Colonic mucosa (tissue), 4 donors: ENCODE results near the gene DEFB112. TPM values are rescaled to one million over a fixed set of nuclear protein-coding genes. Genes with fewer than 3 reads are reported as not detected.

Source experiments
- DNase-seq: peaks from one replicate; pipeline ENCODE4 v3.0.0-alpha.2; 2020
- H3K27ac ChIP-seq: fragments of 200-600 bp; one replicate; pipeline ENCODE4 v1.8.0; 2021
- H3K27me3 ChIP-seq: fragments of 200-600 bp; one replicate; pipeline ENCODE4 v1.8.0; 2021
- H3K36me3 ChIP-seq: fragments of 200-600 bp; one replicate; pipeline ENCODE4 v1.8.0; 2021
- H3K4me1 ChIP-seq: fragments of 200-600 bp; one replicate; pipeline ENCODE4 v1.8.0; 2021; ENCODE audit warnings: mild to moderate bottlenecking
- H3K4me3 ChIP-seq: fragments of 200-600 bp; one replicate; pipeline ENCODE4 v1.8.0; 2021
- H3K9ac ChIP-seq, 2 donors: one replicate each; pipeline ENCODE4 v1.7.0; 2013; ENCODE audit warnings: control low read depth in 2 of 2, low read depth in 2 of 2, low read length in 2 of 2
- H3K9me3 ChIP-seq: fragments of 200-600 bp; one replicate; pipeline ENCODE4 v1.8.0; 2021
- intact Hi-C: fragments of 100-400 bp; cut with DNase I; formaldehyde crosslinking; loops from one replicate; pipeline ENCODE4 v1.14.1; 2022
- total RNA-seq, 2 donors: library from RNA; stranded (reverse); fragmentation: NEBNext Ultra II Directional in 1 of 2; extraction: Animal tissue kit (Norgen Biotek cat#: 25700) in 1 of 2; gene quantifications; one replicate each; pipeline ENCODE4 v1.2.1, GENCODE V29; 2021
- TF ChIP-seq, protein P1 (sequence below): fragments of 200-600 bp; IDR thresholded peaks from one replicate; pipeline ENCODE4 v1.8.0; 2022; ENCODE audit warnings: antibody characterized with exemption, mild to moderate bottlenecking
- donor health status: healthy.
- donor health status: DM: no; HTN: no; CAD: no.
- donor health status: DM: no; HTN: no; CAD: no.

Gene DEFB112
- total RNA-seq, 2 donors from 2014 or later = not detected

DNA sequence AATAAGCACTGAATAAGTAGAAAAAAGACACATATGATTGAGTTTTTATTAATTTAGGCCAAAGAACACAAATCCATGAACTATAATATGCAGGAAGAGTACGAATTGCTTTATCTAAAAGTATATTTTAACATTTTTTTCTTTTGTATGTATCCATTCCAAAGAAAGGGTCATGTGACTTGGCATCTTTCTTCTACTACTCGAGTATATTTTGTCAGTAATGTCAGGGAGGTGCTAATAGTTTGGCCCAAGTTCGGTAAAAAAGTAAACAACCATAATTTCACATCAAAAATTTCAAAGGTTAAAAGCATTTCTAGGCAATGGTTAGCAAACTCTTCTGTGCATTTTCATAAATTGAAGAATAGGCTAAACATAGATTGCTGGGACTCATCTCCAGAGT is 46.6 kb downstream of the DEFB112 start:
- TF ChIP-seq, protein P1, sequence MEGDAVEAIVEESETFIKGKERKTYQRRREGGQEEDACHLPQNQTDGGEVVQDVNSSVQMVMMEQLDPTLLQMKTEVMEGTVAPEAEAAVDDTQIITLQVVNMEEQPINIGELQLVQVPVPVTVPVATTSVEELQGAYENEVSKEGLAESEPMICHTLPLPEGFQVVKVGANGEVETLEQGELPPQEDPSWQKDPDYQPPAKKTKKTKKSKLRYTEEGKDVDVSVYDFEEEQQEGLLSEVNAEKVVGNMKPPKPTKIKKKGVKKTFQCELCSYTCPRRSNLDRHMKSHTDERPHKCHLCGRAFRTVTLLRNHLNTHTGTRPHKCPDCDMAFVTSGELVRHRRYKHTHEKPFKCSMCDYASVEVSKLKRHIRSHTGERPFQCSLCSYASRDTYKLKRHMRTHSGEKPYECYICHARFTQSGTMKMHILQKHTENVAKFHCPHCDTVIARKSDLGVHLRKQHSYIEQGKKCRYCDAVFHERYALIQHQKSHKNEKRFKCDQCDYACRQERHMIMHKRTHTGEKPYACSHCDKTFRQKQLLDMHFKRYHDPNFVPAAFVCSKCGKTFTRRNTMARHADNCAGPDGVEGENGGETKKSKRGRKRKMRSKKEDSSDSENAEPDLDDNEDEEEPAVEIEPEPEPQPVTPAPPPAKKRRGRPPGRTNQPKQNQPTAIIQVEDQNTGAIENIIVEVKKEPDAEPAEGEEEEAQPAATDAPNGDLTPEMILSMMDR = no peak

DNA sequence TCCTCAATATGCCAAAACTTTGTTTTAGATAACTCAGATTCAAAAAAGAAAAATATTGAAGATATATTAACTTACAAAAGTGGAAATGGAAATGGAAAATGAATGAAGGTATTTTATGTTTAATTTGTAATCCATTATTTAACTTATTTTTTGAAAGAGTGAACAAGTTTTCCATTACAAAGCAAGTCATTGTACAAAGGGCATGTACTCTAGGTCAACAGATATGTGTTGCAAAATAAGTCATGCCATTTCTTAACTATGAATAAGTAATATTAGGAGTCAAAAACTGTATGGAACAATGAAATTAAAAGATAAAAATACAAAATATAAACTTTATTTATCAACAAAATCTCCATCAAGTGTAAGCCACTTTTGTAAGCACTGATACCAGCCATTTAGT is 54.5 kb downstream of the DEFB112 start:
- H3K36me3 ChIP-seq = no peaks in the 10 kb centered on the region
- TF ChIP-seq, protein P1 = no peak
- H3K4me3 ChIP-seq = no peak overlapping the region
- H3K27ac ChIP-seq = no peak overlapping the region
- no peaks in the 10 kb centered on the region for H3K4me1 ChIP-seq
- H3K9ac ChIP-seq = no peak overlapping the region
- DNase-seq = no peak
- no peaks in the 10 kb centered on the region for H3K27me3 ChIP-seq
- intact Hi-C loops = no loop called here
- no peaks in the 10 kb centered on the region for H3K9me3 ChIP-seq

More for the DNA sequence above, 46.6 kb downstream of the DEFB112 start:
- intact Hi-C loops = no loop called here
- H3K36me3 ChIP-seq = no peaks in the 10 kb centered on the region
- H3K9me3 ChIP-seq = no peaks in the 10 kb centered on the region
- no peak for DNase-seq
- no peak overlapping the region for H3K4me3 ChIP-seq
- no peak overlapping the region for H3K27ac ChIP-seq
- no peaks in the 10 kb centered on the region for H3K27me3 ChIP-seq
- H3K4me1 ChIP-seq = no peaks in the 10 kb centered on the region
- H3K9ac ChIP-seq = no peak overlapping the region

Other genes with a start within 250 kb of the DEFB112 start
- not detected for gene CRISP1, start 183.4 kb downstream of the DEFB112 start, total RNA-seq
- gene DEFB114, start 85.8 kb downstream of the DEFB112 start, total RNA-seq = not detected
- gene DEFB113, start 80.3 kb downstream of the DEFB112 start, total RNA-seq = not detected
- gene DEFB110, start 27.9 kb downstream of the DEFB112 start, total RNA-seq = not detected